ENCODE data around the gene COL8A2.

Gene COL8A2

DNA sequence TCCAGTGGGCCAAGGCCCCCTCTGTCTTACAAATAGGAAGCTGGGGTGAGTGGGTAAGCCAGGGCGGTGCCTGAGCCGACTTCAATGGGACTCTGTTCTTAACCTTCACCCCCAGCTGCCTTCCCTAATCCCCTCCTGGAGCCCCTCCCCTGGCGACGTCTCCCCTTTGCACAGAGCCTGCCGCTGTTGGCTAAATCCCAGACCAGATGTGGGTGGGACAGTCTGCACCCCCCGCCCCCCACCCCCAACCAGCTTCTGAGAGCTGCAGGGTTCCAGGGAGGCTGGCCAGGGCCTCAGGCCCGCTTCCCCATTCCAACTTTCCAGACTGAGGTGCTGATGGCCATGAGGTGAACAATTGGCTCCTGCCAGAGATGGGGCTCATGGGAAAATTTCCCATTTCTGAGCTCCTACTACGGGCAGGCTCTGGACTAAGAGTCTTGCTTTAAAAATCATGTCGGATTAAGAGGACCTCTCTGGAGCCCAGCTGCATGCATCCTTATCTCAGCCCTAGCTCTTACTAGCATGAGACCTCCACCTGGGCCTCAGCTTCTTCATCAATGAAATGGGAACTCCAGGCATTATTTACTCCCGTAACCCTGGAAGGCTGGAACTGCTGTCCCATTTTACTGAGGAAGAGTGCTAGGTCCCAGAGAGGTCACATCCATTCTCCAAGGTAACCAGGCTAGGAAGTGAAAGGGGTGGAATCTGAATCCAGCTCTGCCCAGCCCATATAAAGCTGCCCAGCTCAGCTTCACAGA is 6.4 kb downstream of the COL8A2 start:
- Histone ChIP-seq H3K27ac (ENCODE audit: low read length) (no peak overlapping the region), H3K9ac (ENCODE audit: low read depth, low read length) (no peak overlapping the region)

DNA sequence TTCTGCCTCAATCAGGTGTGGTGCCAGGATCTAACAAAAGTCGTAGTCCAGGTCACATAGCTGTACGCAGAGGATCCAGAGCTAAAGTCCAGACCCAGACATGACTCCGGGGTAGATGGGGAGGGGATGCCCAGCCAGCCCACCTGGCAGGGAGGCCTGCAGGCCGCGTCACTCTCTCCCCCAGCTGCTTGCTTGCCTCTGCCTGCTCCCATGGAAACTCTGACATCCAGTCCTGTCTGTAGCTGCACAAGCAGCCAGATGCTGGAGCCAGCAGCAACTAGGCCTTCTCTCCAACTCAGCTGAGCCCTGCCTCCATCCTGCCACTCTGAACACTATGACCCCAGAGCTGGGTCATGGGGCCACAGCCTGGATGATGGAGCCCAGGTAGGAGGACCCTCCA is 8.1 kb downstream of the COL8A2 start:
- peaks cover 10% of the 10 kb centered on the region; the same call in 1 of the 2 replicates for H3K4me1 ChIP-seq (ENCODE audit: insufficient read depth, low read length)
- H3K9ac ChIP-seq (ENCODE audit: low read depth, low read length), result no peak overlapping the region
- peaks cover 2% of the 10 kb centered on the region; the same call in 1 of the 2 replicates for H3K27me3 ChIP-seq (ENCODE audit: insufficient read depth, low read length)
- no peaks in the 10 kb centered on the region for H3K9me3 ChIP-seq (ENCODE audit: insufficient read depth, low read depth, low read length)
- H3K4me3 ChIP-seq (ENCODE audit: low read length), result no peak overlapping the region
- no peaks in the 10 kb centered on the region for H3K36me3 ChIP-seq (ENCODE audit: insufficient read depth, low read depth, low read length)
- no peak overlapping the region for H3K27ac ChIP-seq (ENCODE audit: low read length)

More for the DNA sequence above, 6.4 kb downstream of the COL8A2 start:
- Histone ChIP-seq H3K4me1 (ENCODE audit: insufficient read depth, low read length) (peaks cover 10% of the 10 kb centered on the region; the same call in 1 of the 2 replicates), H3K9me3 (ENCODE audit: insufficient read depth, low read depth, low read length) (no peaks in the 10 kb centered on the region), H3K4me3 (ENCODE audit: low read length) (no peak overlapping the region), H3K36me3 (ENCODE audit: insufficient read depth, low read depth, low read length) (no peaks in the 10 kb centered on the region), H3K27me3 (ENCODE audit: insufficient read depth, low read length) (peaks cover 19% of the 10 kb centered on the region)

DNA sequence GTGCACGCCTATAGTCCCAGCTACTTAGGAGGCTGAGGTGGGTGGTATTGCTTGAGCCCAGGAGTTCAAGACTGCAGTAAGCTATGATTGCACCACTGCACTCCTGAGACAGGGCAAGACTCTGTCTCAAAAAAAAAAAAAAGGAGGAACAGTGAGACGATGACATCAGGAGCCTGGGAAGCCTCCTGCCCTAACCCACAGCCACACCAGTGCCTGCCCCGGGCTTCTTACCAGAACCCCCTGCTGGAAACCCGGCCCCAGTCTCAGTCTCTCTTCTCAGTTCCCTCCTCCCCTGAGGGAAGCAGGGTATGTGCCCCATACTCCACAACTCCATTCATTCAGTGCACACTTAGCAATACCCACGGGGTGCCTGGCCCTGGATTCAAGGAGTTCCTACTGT is 9.1 kb downstream of the COL8A2 start:
- Histone ChIP-seq H3K27me3 (ENCODE audit: insufficient read depth, low read length) (no peaks in the 10 kb centered on the region), H3K4me1 (ENCODE audit: insufficient read depth, low read length) (peaks cover 10% of the 10 kb centered on the region; the same call in 1 of the 2 replicates), H3K9me3 (ENCODE audit: insufficient read depth, low read depth, low read length) (no peaks in the 10 kb centered on the region), H3K36me3 (ENCODE audit: insufficient read depth, low read depth, low read length) (no peaks in the 10 kb centered on the region), H3K4me3 (ENCODE audit: low read length) (no peak overlapping the region), H3K9ac (ENCODE audit: low read depth, low read length) (no peak overlapping the region), H3K27ac (ENCODE audit: low read length) (no peak overlapping the region)

DNA sequence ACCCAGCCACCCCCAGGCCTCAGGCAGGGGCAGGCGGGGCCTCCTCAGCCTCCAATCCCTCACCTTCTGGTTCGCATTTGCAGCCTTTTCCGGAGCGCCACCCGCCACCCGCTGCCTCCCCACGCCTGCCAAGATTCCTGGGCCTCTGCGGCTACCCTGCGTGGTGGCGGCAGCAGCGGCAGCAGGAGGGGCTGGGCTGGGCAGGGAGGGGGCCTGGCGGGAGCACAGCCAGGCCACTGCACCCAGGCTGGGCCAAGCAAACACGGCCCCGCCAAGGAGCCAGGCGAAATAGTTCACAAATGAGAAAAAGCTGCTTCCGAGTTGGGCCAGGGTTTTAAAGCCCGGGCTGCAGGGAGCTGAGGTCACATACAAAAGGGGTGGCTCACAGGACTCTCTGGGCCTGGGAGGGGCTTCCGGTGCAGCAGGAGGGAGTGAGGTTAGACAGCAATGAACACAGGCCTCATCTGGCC is 9.8 kb downstream of the COL8A2 start:
- no peak overlapping the region for H3K9ac ChIP-seq (ENCODE audit: low read depth, low read length)

DNA sequence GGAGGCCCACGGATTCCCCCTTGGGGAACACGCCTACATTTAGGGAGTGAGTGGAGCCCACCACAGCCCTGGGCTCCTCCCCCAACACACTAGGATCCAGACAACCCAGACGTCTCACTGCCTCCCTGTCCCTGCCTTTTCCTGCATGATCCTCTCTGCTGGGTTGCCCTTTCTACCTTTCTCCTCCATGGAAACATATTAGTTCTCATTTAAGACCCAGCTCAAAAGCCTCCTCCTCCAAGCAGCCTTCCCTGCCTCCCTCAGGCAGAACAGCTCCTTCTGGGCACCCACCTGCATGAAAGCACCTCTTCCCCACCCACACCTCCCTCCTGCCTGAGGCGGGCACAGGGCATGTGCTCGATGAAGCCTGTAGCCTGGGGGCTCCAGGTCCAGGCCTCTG is 10.7 kb downstream of the COL8A2 start:
- Histone ChIP-seq H3K27me3 (ENCODE audit: insufficient read depth, low read length) (no peaks in the 10 kb centered on the region), H3K36me3 (ENCODE audit: insufficient read depth, low read depth, low read length) (no peaks in the 10 kb centered on the region), H3K4me3 (ENCODE audit: low read length) (no peak overlapping the region), H3K27ac (ENCODE audit: low read length) (no peak overlapping the region), H3K9me3 (ENCODE audit: insufficient read depth, low read depth, low read length) (no peaks in the 10 kb centered on the region), H3K4me1 (ENCODE audit: insufficient read depth, low read length) (peaks cover 10% of the 10 kb centered on the region; the same call in 1 of the 2 replicates), H3K9ac (ENCODE audit: low read depth, low read length) (no peak overlapping the region)

More for the DNA sequence above, 9.8 kb downstream of the COL8A2 start:
- H3K36me3 ChIP-seq (ENCODE audit: insufficient read depth, low read depth, low read length), result no peaks in the 10 kb centered on the region
- no peak overlapping the region for H3K27ac ChIP-seq (ENCODE audit: low read length)
- H3K4me1 ChIP-seq (ENCODE audit: insufficient read depth, low read length), result peaks cover 10% of the 10 kb centered on the region; the same call in 1 of the 2 replicates
- no peaks in the 10 kb centered on the region for H3K27me3 ChIP-seq (ENCODE audit: insufficient read depth, low read length)
- H3K9me3 ChIP-seq (ENCODE audit: insufficient read depth, low read depth, low read length), result no peaks in the 10 kb centered on the region
- no peak overlapping the region for H3K4me3 ChIP-seq (ENCODE audit: low read length)

DNA sequence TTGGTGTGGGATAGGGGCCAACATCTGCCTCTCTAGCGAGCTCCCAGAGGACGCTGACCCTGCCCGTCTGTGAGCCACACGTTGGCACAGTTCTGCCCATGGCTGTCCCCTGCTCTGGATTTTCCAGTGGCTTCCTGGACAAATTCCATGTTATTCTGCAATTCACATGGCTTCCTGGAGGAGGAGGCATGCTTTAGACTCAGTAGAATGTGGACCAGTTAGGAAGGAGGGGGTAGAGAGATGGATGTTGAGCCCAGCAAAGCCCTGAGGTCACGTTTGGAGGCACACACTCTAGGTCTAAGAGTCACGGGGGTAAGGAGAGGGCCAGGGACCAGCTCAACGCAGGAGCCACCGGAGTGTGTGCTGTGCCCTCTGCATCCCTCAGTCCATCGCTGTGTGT is 12.2 kb downstream of the COL8A2 start:
- no peak overlapping the region for H3K27ac ChIP-seq (ENCODE audit: low read length)
- H3K27me3 ChIP-seq (ENCODE audit: insufficient read depth, low read length), result no peaks in the 10 kb centered on the region
- no peak overlapping the region for H3K9ac ChIP-seq (ENCODE audit: low read depth, low read length)
- no peaks in the 10 kb centered on the region for H3K36me3 ChIP-seq (ENCODE audit: insufficient read depth, low read depth, low read length)
- H3K4me3 ChIP-seq (ENCODE audit: low read length), result no peak overlapping the region
- H3K9me3 ChIP-seq (ENCODE audit: insufficient read depth, low read depth, low read length), result no peaks in the 10 kb centered on the region
- no peaks in the 10 kb centered on the region; the same call in 1 of the 2 replicates for H3K4me1 ChIP-seq (ENCODE audit: insufficient read depth, low read length)

DNA sequence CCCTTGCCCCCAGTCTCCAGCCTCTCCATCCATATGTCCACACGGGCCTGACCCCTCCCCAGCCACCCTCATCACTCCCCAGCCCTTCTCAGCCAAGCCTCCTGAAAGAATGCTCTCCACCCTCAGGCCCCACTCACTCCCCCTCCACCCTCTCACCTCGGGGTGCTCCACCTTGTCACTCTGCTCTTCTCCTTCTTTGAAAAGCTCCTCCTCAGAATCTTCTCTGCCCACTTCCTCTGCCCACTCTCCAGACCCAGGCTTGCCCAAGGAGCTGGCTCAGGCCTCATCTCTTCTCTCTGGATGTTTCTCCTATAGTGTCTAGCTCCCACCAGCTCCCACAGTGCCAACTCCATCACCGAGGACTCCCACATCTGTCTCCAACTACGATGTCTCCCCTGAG is 13.9 kb downstream of the COL8A2 start:
- H3K27me3 ChIP-seq (ENCODE audit: insufficient read depth, low read length), result no peaks in the 10 kb centered on the region
- H3K27ac ChIP-seq (ENCODE audit: low read length), result no peak overlapping the region
- no peaks in the 10 kb centered on the region for H3K4me1 ChIP-seq (ENCODE audit: insufficient read depth, low read length)

DNA sequence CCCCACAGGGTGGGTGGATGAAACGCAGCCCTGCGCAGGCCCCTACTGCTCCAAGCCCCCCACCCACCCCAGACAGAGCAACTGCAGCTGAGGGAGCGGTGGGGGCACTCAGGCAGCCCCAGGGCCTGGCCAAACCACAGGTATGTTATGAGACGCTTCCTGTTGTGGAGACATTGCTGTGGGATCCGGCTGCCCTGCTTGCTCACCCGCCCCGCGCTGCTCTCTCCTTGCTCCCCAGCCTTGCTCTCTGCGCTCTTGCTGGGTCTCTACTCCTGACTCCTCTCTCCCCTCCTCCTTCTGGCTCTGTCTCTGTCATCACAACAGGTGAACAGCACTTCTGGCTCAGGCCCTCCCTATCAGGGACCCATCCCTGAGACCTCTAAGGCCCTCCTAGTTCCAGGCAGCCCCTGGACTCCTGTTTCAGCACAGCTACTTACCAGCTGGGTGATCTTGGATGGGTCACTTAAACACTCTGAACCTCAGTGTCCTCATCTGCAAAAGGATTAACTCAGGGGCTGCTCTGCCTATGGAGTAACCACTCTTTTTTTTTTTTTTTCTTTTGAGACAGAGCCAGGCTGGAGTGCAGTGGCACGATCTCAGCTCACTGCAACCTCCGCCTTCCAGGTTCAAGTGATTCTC is 15.9 kb downstream of the COL8A2 start:
- Histone ChIP-seq H3K36me3 (ENCODE audit: insufficient read depth, low read depth, low read length) (no peaks in the 10 kb centered on the region), H3K9ac (ENCODE audit: low read depth, low read length) (no peak overlapping the region), H3K27me3 (ENCODE audit: insufficient read depth, low read length) (no peaks in the 10 kb centered on the region), H3K27ac (ENCODE audit: low read length) (no peak overlapping the region), H3K9me3 (ENCODE audit: insufficient read depth, low read depth, low read length) (no peaks in the 10 kb centered on the region), H3K4me3 (ENCODE audit: low read length) (no peak overlapping the region), H3K4me1 (ENCODE audit: insufficient read depth, low read length) (no peaks in the 10 kb centered on the region)

More for the DNA sequence above, 13.9 kb downstream of the COL8A2 start:
- H3K9me3 ChIP-seq (ENCODE audit: insufficient read depth, low read depth, low read length), result no peaks in the 10 kb centered on the region
- no peak overlapping the region for H3K4me3 ChIP-seq (ENCODE audit: low read length)
- no peak overlapping the region for H3K9ac ChIP-seq (ENCODE audit: low read depth, low read length)
- H3K36me3 ChIP-seq (ENCODE audit: insufficient read depth, low read depth, low read length), result no peaks in the 10 kb centered on the region

DNA sequence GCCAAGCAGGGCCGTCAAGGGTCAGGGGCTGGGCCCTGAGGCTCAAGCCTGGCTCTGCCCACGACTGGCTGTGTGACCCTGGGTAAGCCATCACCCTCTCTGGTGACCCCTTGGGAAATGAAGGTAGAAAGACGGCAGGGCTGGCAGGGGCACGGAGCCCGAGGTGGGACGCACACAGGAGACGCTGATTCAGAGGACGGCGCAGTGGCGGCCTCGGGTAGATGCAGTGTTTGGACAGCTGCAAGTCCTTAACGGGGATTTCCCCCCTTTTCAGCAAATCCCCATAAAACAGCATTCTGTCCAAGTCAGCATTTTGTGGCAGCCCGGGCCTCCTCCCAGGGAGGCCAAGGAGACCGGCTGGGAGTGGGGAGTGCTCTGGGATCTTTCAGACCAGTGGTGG is 16.7 kb downstream of the COL8A2 start:
- H3K4me1 ChIP-seq (ENCODE audit: insufficient read depth, low read length), result no peaks in the 10 kb centered on the region
- no peaks in the 10 kb centered on the region for H3K9me3 ChIP-seq (ENCODE audit: insufficient read depth, low read depth, low read length)
- H3K4me3 ChIP-seq (ENCODE audit: low read length), result no peak overlapping the region
- no peak overlapping the region for H3K9ac ChIP-seq (ENCODE audit: low read depth, low read length)
- no peak overlapping the region for H3K27ac ChIP-seq (ENCODE audit: low read length)
- H3K27me3 ChIP-seq (ENCODE audit: insufficient read depth, low read length), result no peaks in the 10 kb centered on the region
- H3K36me3 ChIP-seq (ENCODE audit: insufficient read depth, low read depth, low read length), result no peaks in the 10 kb centered on the region

DNA sequence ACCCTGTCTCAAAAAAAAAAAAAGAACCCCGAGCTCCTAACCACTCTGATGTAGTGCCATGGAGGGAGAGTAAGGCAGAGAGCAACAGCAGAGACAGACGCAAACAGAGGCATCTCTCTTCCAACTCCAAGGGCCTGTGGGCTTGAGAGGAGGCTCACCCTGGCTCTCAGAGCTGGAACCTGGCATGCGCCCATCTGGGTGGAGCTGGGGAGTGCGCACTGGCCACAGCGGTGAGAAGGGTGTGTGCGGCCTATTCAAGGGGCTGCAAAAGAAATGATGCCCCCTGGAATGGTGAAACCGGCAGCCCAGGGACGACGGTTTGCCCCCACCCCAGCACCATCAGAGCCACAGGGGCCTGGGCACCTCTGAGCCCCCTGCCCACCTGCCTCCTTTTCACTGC is 17.6 kb downstream of the COL8A2 start:
- no peak overlapping the region for H3K9ac ChIP-seq (ENCODE audit: low read depth, low read length)

DNA sequence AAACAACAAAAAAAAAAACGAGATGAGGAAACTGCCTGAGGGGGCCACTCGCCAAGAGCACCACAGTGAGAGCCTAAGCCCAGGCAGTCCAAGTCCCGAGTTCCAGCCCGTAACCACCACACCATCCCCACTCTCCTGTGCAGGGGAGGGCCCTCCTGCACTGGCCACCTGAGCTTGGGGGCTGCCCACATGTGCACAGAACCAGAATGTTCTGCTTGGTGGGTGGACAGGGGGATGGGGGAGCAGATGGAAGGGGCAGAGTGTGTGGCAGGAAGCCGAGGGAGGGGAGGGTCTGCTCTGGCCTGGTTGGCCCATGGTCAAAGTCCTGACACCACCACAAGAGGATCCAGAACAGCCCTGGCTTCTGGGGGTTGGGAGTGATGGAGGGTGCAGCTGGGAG is 18.8 kb downstream of the COL8A2 start:
- H3K9ac ChIP-seq (ENCODE audit: low read depth, low read length), result no peak overlapping the region
- no peaks in the 10 kb centered on the region for H3K4me1 ChIP-seq (ENCODE audit: insufficient read depth, low read length)
- no peak overlapping the region for H3K4me3 ChIP-seq (ENCODE audit: low read length)
- no peaks in the 10 kb centered on the region for H3K36me3 ChIP-seq (ENCODE audit: insufficient read depth, low read depth, low read length)
- H3K27ac ChIP-seq (ENCODE audit: low read length), result no peak overlapping the region
- H3K9me3 ChIP-seq (ENCODE audit: insufficient read depth, low read depth, low read length), result no peaks in the 10 kb centered on the region
- H3K27me3 ChIP-seq (ENCODE audit: insufficient read depth, low read length), result no peaks in the 10 kb centered on the region

More for the DNA sequence above, 17.6 kb downstream of the COL8A2 start:
- Histone ChIP-seq H3K36me3 (ENCODE audit: insufficient read depth, low read depth, low read length) (no peaks in the 10 kb centered on the region), H3K4me1 (ENCODE audit: insufficient read depth, low read length) (no peaks in the 10 kb centered on the region), H3K9me3 (ENCODE audit: insufficient read depth, low read depth, low read length) (no peaks in the 10 kb centered on the region), H3K27me3 (ENCODE audit: insufficient read depth, low read length) (no peaks in the 10 kb centered on the region), H3K27ac (ENCODE audit: low read length) (no peak overlapping the region), H3K4me3 (ENCODE audit: low read length) (no peak overlapping the region)

DNA sequence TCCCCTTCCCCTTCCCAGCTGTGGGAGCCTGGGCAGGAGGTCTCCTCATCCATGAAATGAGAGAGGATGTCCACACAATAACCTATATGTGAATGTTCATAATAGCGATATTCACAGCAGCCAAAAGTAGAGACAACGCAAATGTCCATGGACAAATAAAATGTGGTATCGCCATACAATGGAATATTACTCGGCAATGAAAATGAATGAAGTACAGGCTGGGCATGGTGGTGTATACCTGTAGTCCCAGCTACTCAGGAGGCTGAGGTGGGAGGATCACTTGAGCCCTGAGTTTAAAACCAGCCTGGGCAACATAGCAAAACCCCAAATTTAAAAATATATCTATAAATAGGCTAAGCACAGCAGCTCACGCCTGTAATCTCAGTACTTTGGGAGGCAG is 23.5 kb downstream of the COL8A2 start:
- Histone ChIP-seq H3K36me3 (ENCODE audit: insufficient read depth, low read depth, low read length) (no peaks in the 10 kb centered on the region), H3K4me1 (ENCODE audit: insufficient read depth, low read length) (no peaks in the 10 kb centered on the region; the same call in 1 of the 2 replicates), H3K27ac (ENCODE audit: low read length) (no peak overlapping the region), H3K9ac (ENCODE audit: low read depth, low read length) (no peak overlapping the region), H3K4me3 (ENCODE audit: low read length) (no peak overlapping the region), H3K9me3 (ENCODE audit: insufficient read depth, low read depth, low read length) (no peaks in the 10 kb centered on the region), H3K27me3 (ENCODE audit: insufficient read depth, low read length) (no peaks in the 10 kb centered on the region)

Measured in iPS-20b (cell line).